ENCODE data around the gene LTF. TPM values are rescaled to one million over a fixed set of nuclear protein-coding genes. Genes with fewer than 3 reads are reported as not detected.

LTF gene
- total RNA-seq, 2 donors from 2014 or later: 8.8 to 8.9 TPM

GRCh38 chr3:46422617-46423016 lies 42.1 kb downstream of the LTF start:
- no peak for DNase-seq
- WGBS, 2 donors: 95% methylated on average over 3 to 6 of the region's 6 CpGs
- TF ChIP-seq CTCF (IDR thresholded peaks at IDR 0.05) (no peak), POLR2A (IDR thresholded peaks at IDR 0.05) (no peak)
- H3K4me3 ChIP-seq: no peak overlapping the region
- H3K4me1 ChIP-seq: no peaks in the 10 kb centered on the region
- no peak overlapping the region for H3K27ac ChIP-seq
- intact Hi-C loops (cut with DNase I): no loop called here
- ATAC-seq: no peak
- H3K36me3 ChIP-seq (replicated peaks in 1 of 2; ENCODE audit: insufficient read depth in 1 of 2, low read depth in 2 of 2): no peaks in the 10 kb centered on the region
- H3K27me3 ChIP-seq: no peaks in the 10 kb centered on the region
- H3K9me3 ChIP-seq: no peaks in the 10 kb centered on the region

GRCh38 chr3:46420931-46421330 lies 43.8 kb downstream of the LTF start:
- peaks cover 9% of the 10 kb centered on the region for H3K4me1 ChIP-seq
- H3K4me3 ChIP-seq: no peak overlapping the region
- no peaks in the 10 kb centered on the region for H3K9me3 ChIP-seq
- H3K36me3 ChIP-seq (replicated peaks in 1 of 2; ENCODE audit: insufficient read depth in 1 of 2, low read depth in 2 of 2): no peaks in the 10 kb centered on the region
- WGBS, 2 donors: 86 to 87% methylated on average over 2 of the region's 2 CpGs
- no peak for DNase-seq
- ATAC-seq: no peak
- no peaks in the 10 kb centered on the region for H3K27me3 ChIP-seq
- TF ChIP-seq CTCF (IDR thresholded peaks at IDR 0.05) (no peak), POLR2A (IDR thresholded peaks at IDR 0.05) (no peak)
- H3K27ac ChIP-seq: no peak overlapping the region
- intact Hi-C loops (cut with DNase I): no loop called here

- no peak for DNase-seq
- no peak for TF ChIP-seq POLR2A (IDR thresholded peaks at IDR 0.05)
- no peak for TF ChIP-seq CTCF (IDR thresholded peaks at IDR 0.05)
- intact Hi-C loops (cut with DNase I): no loop called here
- H3K4me3 ChIP-seq: no peak overlapping the region
- peaks cover 13% of the 10 kb centered on the region for H3K4me1 ChIP-seq
- H3K9me3 ChIP-seq: no peaks in the 10 kb centered on the region
- no peak for ATAC-seq
- no peaks in the 10 kb centered on the region for H3K27me3 ChIP-seq
- 91 to 100% methylated on average over 1 to 4 of the region's 4 CpGs for WGBS, 2 donors
- no peaks in the 10 kb centered on the region for H3K36me3 ChIP-seq (replicated peaks in 1 of 2; ENCODE audit: insufficient read depth in 1 of 2, low read depth in 2 of 2)
- no peak overlapping the region for H3K27ac ChIP-seq
Measured at GRCh38 chr3:46419816-46420215, 44.9 kb downstream of the LTF start.

- Histone ChIP-seq H3K36me3 (replicated peaks in 1 of 2; ENCODE audit: insufficient read depth in 1 of 2, low read depth in 2 of 2) (no peaks in the 10 kb centered on the region), H3K27me3 (no peaks in the 10 kb centered on the region), H3K9me3 (no peaks in the 10 kb centered on the region), H3K27ac (no peak overlapping the region), H3K4me3 (no peak overlapping the region), H3K4me1 (peaks cover 13% of the 10 kb centered on the region)
- intact Hi-C loops (cut with DNase I): no loop called here
- TF ChIP-seq POLR2A (IDR thresholded peaks at IDR 0.05) (no peak), CTCF (IDR thresholded peaks at IDR 0.05) (no peak)
- 89 to 90% methylated on average over 6 to 9 of the region's 9 CpGs for WGBS, 2 donors
- DNase-seq (no peak), ATAC-seq (no peak)
Measured at GRCh38 chr3:46417841-46418611, 46.7 kb downstream of the LTF start.
